Liver (tissue), 3 donors: ENCODE measurements around the gene HDAC3.

Experiments used
- ATF3 ChIP-seq: IDR thresholded peaks from 2 replicates; pipeline ENCODE4 v1.6.1; 2016; ENCODE audit warnings: antibody characterized with exemption
- CTCF ChIP-seq: fragments of 150-350 bp; IDR thresholded peaks from 2 replicates; pipeline ENCODE4 v1.5.1; 2017; ENCODE audit warnings: improper control_type of control experiment, low read depth, low read length; ENCODE audit not compliant: missing input control
- FOXA2 ChIP-seq: IDR thresholded peaks from 2 replicates; pipeline ENCODE4 v1.6.1; 2016; ENCODE audit warnings: antibody characterized with exemption
- GABPA ChIP-seq, 2 donors: IDR thresholded peaks in 1 of 2; conservative IDR thresholded peaks in 1 of 2; 2 replicates each; pipeline ENCODE4 v1.6.1; 2016; ENCODE audit warnings: antibody characterized with exemption in 2 of 2, mild to moderate bottlenecking in 1 of 2, moderate library complexity in 1 of 2
- RAD21 ChIP-seq, 2 donors: IDR thresholded peaks; 2 replicates each; pipeline ENCODE4 v1.6.1; 2016; ENCODE audit warnings: antibody characterized with exemption in 2 of 2, mild to moderate bottlenecking in 2 of 2
- RXRA ChIP-seq, 2 donors: IDR thresholded peaks; 2 replicates each; pipeline ENCODE4 v1.6.1; 2017 to 2018; ENCODE audit warnings: antibody characterized with exemption in 2 of 2, mild to moderate bottlenecking in 1 of 2
- SP1 ChIP-seq: IDR thresholded peaks from 2 replicates; pipeline ENCODE4 v1.6.1; 2018; ENCODE audit warnings: antibody characterized with exemption, mild to moderate bottlenecking
- TAF1 ChIP-seq: conservative IDR thresholded peaks from 2 replicates; pipeline ENCODE4 v1.6.1; 2016; ENCODE audit warnings: antibody characterized with exemption, mild to moderate bottlenecking
- YY1 ChIP-seq: IDR thresholded peaks from 2 replicates; pipeline ENCODE4 v1.6.1; 2016; ENCODE audit warnings: antibody characterized with exemption, mild to moderate bottlenecking
- ZBTB33 ChIP-seq: IDR thresholded peaks from 2 replicates; pipeline ENCODE4 v1.6.1; 2016; ENCODE audit warnings: antibody characterized with exemption
- TF ChIP-seq, protein P1 (sequence below): IDR thresholded peaks from 2 replicates; pipeline ENCODE4 v1.6.1; 2016; ENCODE audit warnings: antibody characterized with exemption, mild to moderate bottlenecking
- TF ChIP-seq, protein P2 (sequence below): IDR thresholded peaks from 2 replicates; pipeline ENCODE4 v1.6.1; 2016; ENCODE audit warnings: antibody characterized with exemption
- donor health status: healthy.
- donor health status: healthy.

DNA sequence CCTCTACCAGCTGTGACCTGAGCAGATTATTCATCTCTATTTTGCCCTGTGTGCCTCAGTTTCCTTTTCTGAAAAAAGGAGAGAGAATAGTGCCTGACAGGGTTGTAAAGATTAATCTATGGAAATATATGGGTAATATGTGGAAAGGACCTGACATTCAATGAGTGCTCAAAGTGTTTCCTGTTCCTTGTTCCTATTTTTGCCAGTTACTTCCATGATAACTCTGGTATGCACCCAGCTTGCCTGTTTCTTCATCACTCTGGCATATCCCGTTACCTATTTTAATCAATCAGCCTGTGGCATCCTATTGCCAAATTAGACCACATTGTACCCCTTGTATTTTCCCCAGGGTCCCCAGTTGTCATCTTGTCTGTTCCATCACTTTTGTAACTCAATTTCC, 48.9 kb upstream of the HDAC3 start:
- TF ChIP-seq CTCF (no peak), YY1 (no peak), TAF1 (no peak), ZBTB33 (no peak), GABPA (IDR thresholded peaks at IDR 0.05 in 1 of 2, conservative IDR thresholded peaks at IDR 0.05 in 1 of 2) (no peak), ATF3 (no peak), SP1 (no peak), RXRA (IDR thresholded peaks at IDR 0.05) (no peak), RAD21 (IDR thresholded peaks at IDR 0.05) (no peak), FOXA2 (no peak)
- TF ChIP-seq, protein P1, sequence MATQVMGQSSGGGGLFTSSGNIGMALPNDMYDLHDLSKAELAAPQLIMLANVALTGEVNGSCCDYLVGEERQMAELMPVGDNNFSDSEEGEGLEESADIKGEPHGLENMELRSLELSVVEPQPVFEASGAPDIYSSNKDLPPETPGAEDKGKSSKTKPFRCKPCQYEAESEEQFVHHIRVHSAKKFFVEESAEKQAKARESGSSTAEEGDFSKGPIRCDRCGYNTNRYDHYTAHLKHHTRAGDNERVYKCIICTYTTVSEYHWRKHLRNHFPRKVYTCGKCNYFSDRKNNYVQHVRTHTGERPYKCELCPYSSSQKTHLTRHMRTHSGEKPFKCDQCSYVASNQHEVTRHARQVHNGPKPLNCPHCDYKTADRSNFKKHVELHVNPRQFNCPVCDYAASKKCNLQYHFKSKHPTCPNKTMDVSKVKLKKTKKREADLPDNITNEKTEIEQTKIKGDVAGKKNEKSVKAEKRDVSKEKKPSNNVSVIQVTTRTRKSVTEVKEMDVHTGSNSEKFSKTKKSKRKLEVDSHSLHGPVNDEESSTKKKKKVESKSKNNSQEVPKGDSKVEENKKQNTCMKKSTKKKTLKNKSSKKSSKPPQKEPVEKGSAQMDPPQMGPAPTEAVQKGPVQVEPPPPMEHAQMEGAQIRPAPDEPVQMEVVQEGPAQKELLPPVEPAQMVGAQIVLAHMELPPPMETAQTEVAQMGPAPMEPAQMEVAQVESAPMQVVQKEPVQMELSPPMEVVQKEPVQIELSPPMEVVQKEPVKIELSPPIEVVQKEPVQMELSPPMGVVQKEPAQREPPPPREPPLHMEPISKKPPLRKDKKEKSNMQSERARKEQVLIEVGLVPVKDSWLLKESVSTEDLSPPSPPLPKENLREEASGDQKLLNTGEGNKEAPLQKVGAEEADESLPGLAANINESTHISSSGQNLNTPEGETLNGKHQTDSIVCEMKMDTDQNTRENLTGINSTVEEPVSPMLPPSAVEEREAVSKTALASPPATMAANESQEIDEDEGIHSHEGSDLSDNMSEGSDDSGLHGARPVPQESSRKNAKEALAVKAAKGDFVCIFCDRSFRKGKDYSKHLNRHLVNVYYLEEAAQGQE: no peak
- TF ChIP-seq, protein P2, sequence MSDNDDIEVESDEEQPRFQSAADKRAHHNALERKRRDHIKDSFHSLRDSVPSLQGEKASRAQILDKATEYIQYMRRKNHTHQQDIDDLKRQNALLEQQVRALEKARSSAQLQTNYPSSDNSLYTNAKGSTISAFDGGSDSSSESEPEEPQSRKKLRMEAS: no peak
